ENCODE measurements around the gene CLEC16A.

CLEC16A gene

DNA sequence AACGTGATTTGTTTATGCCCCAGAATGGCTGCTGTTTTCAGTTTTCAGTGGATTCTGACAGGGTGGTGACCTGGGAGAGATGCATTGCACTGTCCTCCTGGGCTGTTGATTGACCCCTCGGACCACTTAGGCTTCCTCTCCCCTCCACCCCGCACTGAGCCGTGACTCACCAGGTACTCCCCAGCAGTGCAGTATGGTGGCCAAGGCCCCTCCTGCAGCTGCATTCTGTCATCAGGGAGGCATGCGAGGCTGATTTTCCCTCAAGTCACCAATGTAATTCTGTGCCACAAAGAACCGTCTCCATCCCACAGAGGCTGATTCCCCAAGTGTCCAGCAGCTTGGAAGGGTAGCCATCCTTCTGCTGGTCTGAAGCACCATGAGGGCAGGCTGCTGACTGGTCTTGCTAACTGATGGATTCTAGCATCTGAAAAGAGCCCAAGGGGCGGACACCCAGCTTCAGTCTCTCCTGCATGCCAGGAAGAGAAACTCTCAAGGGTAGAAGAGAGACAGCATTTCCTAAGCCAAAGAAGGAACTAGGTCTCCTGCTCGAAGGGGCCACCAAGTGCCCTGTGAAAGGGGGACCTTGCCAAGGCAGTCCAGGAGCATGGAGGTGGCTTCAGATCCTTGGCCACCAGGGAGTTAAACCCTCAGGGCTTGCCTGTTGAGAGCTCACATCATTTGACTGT, 163.6 kb downstream of the CLEC16A start:
- Histone ChIP-seq H3K4me1 (ENCODE audit: control insufficient read depth, low read length) (peaks cover 19% of the 10 kb centered on the region), H3F3A (ENCODE audit: control insufficient read depth, insufficient read depth) (no peaks in the 10 kb centered on the region), H3K79me2 (ENCODE audit: control insufficient read depth, low read length) (no peaks in the 10 kb centered on the region), H4K20me1 (ENCODE audit: control insufficient read depth, insufficient read depth, low read depth, low read length) (peaks cover 6% of the 10 kb centered on the region; the same call in 1 of the 2 replicates), H3K4me2 (ENCODE audit: low read length) (no peak overlapping the region), H3K27me3 (ENCODE audit: control insufficient read depth, low read length) (no peaks in the 10 kb centered on the region), H3K27ac (ENCODE audit: low read depth, low read length) (no peak overlapping the region), H3K9me3 (ENCODE audit: control insufficient read depth, insufficient read depth, low read length) (no peaks in the 10 kb centered on the region), H3K9me2 (replicated peaks; ENCODE audit: control insufficient read depth, low read length) (no peaks in the 10 kb centered on the region), H3K4me3 (ENCODE audit: low read length) (no peak overlapping the region), H3K36me3 (ENCODE audit: control insufficient read depth, low read length) (no peaks in the 10 kb centered on the region)
- TF ChIP-seq, protein P1, sequence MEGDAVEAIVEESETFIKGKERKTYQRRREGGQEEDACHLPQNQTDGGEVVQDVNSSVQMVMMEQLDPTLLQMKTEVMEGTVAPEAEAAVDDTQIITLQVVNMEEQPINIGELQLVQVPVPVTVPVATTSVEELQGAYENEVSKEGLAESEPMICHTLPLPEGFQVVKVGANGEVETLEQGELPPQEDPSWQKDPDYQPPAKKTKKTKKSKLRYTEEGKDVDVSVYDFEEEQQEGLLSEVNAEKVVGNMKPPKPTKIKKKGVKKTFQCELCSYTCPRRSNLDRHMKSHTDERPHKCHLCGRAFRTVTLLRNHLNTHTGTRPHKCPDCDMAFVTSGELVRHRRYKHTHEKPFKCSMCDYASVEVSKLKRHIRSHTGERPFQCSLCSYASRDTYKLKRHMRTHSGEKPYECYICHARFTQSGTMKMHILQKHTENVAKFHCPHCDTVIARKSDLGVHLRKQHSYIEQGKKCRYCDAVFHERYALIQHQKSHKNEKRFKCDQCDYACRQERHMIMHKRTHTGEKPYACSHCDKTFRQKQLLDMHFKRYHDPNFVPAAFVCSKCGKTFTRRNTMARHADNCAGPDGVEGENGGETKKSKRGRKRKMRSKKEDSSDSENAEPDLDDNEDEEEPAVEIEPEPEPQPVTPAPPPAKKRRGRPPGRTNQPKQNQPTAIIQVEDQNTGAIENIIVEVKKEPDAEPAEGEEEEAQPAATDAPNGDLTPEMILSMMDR (IDR thresholded peaks at IDR 0.05; ENCODE audit: low read depth, low read length, poor library complexity, severe bottlenecking) = no peak
- TF ChIP-seq EZH2phosphoT487 (IDR thresholded peaks at IDR 0.05; ENCODE audit: borderline replicate concordance, low read length) = no peak

DNA sequence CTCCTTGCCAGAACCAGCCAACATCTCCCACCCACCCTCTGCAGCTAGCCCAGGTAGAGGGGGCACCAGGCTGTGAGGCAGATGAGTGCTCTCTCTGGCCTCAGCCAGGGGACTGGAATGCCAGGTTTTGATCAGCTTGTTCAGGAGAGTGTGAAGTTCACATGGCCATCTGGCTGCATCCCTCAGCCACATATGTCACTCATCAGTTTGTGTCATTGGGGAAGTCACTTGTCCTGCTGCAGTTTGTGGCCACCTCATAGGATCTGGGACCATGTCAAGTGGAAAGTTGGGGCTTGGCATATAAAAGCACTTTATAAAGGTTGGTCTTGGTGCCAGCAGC, 164.1 kb downstream of the CLEC16A start:
- Histone ChIP-seq H3K4me2 (ENCODE audit: low read length) (no peak overlapping the region), H3K79me2 (ENCODE audit: control insufficient read depth, low read length) (no peaks in the 10 kb centered on the region), H3F3A (ENCODE audit: control insufficient read depth, insufficient read depth) (no peaks in the 10 kb centered on the region), H3K9me2 (replicated peaks; ENCODE audit: control insufficient read depth, low read length) (no peaks in the 10 kb centered on the region), H3K9me3 (ENCODE audit: control insufficient read depth, insufficient read depth, low read length) (no peaks in the 10 kb centered on the region), H3K4me3 (ENCODE audit: low read length) (no peak overlapping the region), H4K20me1 (ENCODE audit: control insufficient read depth, insufficient read depth, low read depth, low read length) (peaks cover 6% of the 10 kb centered on the region; the same call in 1 of the 2 replicates), H3K4me1 (ENCODE audit: control insufficient read depth, low read length) (peaks cover 19% of the 10 kb centered on the region), H3K27ac (ENCODE audit: low read depth, low read length) (no peak overlapping the region), H3K27me3 (ENCODE audit: control insufficient read depth, low read length) (no peaks in the 10 kb centered on the region), H3K36me3 (ENCODE audit: control insufficient read depth, low read length) (no peaks in the 10 kb centered on the region)
- TF ChIP-seq EZH2phosphoT487 (IDR thresholded peaks at IDR 0.05; ENCODE audit: borderline replicate concordance, low read length) = no peak
- TF ChIP-seq, protein P1 (IDR thresholded peaks at IDR 0.05; ENCODE audit: low read depth, low read length, poor library complexity, severe bottlenecking) = no peak

DNA sequence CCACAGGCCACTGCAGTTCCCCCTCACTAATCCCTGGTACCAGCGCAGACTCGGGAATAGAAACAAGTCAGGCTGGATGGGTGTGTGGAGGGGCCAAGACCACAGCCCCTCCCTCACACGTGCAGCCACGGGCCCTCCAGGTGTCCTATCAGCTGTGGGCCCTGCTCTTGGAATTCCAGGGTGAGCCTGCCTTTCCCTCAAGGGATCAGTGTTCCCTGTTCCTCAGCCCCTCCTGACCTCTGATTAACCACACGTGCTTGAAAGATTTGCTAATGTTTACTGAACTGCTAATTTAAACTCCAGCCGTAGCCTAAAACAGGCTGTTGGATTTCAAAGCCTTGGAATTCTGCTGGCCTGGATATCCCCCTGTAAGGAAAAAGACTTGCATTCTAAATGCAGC, 165.2 kb downstream of the CLEC16A start:
- Histone ChIP-seq H3K9me3 (ENCODE audit: control insufficient read depth, insufficient read depth, low read length) (no peaks in the 10 kb centered on the region), H3K27ac (ENCODE audit: low read depth, low read length) (no peak overlapping the region)
- TF ChIP-seq, protein P1 (IDR thresholded peaks at IDR 0.05; ENCODE audit: low read depth, low read length, poor library complexity, severe bottlenecking) = no peak
- TF ChIP-seq EZH2phosphoT487 (IDR thresholded peaks at IDR 0.05; ENCODE audit: borderline replicate concordance, low read length) = no peak

More for the DNA sequence above, 165.2 kb downstream of the CLEC16A start:
- Histone ChIP-seq H3K4me1 (ENCODE audit: control insufficient read depth, low read length) (peaks cover 15% of the 10 kb centered on the region), H4K20me1 (ENCODE audit: control insufficient read depth, insufficient read depth, low read depth, low read length) (peaks cover 6% of the 10 kb centered on the region; the same call in 1 of the 2 replicates), H3K9me2 (replicated peaks; ENCODE audit: control insufficient read depth, low read length) (no peaks in the 10 kb centered on the region), H3K4me3 (ENCODE audit: low read length) (no peak overlapping the region), H3K27me3 (ENCODE audit: control insufficient read depth, low read length) (no peaks in the 10 kb centered on the region), H3F3A (ENCODE audit: control insufficient read depth, insufficient read depth) (no peaks in the 10 kb centered on the region), H3K36me3 (ENCODE audit: control insufficient read depth, low read length) (no peaks in the 10 kb centered on the region), H3K4me2 (ENCODE audit: low read length) (no peak overlapping the region), H3K79me2 (ENCODE audit: control insufficient read depth, low read length) (no peaks in the 10 kb centered on the region)
